ENCODE measurements around the gene SNX19. TPM values are rescaled to one million over a fixed set of nuclear protein-coding genes. Genes with fewer than 3 reads are reported as not detected.
A peak's percentile ranks its signal among the peaks of the same experiment; 100 is the strongest.

The SNX19 gene
- total RNA-seq, 2 donors from 2014 or later = 102 to 126 TPM

DNA sequence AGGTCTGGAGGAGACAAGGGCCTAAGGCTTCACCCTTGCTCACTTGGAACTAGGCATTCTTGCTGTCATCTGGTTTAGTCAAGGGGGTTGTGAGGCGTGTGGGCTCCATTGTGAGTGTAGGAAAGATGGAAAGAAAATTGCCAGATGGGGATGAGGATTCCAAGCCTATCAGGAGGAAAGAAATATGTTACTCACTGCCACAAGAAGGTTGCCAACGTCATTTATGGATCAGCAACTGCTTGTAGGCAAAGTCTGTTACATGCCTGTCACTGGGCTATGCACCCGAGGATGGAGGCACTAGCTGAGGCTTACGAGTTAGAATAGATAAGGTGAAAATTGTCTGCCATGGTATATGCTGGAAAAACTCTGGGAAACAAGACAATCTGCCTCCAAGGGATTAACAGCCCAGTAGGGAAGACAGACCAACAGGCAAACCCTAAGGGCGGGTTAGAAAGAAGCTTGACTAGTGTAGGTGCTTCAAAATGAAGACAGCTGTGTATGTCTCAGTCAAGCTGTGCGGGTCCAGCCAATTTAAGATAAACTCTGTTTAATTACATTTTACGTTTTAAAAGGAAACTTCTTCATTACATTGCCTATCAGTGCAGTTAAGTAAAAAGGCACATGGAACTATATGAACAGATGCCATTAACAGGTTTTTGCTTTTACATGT, 47.4 kb downstream of the SNX19 start:
- DNase-seq (ENCODE audit: low spot score) = no peak
- Histone ChIP-seq H3K27me3 (replicated peaks; ENCODE audit: insufficient read depth) (no peaks in the 10 kb centered on the region), H3K4me3 (no peak overlapping the region), H3K36me3 (no peaks in the 10 kb centered on the region), H3K9me3 (no peaks in the 10 kb centered on the region), H3K27ac (no peak overlapping the region), H3K4me1 (ENCODE audit: control insufficient read depth in 1 of 2, low read depth in 2 of 2) (peaks cover 35 to 68% of the 10 kb centered on the region in 2 donors)
- TF ChIP-seq, protein P1, sequence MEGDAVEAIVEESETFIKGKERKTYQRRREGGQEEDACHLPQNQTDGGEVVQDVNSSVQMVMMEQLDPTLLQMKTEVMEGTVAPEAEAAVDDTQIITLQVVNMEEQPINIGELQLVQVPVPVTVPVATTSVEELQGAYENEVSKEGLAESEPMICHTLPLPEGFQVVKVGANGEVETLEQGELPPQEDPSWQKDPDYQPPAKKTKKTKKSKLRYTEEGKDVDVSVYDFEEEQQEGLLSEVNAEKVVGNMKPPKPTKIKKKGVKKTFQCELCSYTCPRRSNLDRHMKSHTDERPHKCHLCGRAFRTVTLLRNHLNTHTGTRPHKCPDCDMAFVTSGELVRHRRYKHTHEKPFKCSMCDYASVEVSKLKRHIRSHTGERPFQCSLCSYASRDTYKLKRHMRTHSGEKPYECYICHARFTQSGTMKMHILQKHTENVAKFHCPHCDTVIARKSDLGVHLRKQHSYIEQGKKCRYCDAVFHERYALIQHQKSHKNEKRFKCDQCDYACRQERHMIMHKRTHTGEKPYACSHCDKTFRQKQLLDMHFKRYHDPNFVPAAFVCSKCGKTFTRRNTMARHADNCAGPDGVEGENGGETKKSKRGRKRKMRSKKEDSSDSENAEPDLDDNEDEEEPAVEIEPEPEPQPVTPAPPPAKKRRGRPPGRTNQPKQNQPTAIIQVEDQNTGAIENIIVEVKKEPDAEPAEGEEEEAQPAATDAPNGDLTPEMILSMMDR (IDR thresholded peaks at IDR 0.05) = no peak
- ATAC-seq (ENCODE audit: insufficient number of reproducible peaks, low FRiP score, low read depth) = no peak

DNA sequence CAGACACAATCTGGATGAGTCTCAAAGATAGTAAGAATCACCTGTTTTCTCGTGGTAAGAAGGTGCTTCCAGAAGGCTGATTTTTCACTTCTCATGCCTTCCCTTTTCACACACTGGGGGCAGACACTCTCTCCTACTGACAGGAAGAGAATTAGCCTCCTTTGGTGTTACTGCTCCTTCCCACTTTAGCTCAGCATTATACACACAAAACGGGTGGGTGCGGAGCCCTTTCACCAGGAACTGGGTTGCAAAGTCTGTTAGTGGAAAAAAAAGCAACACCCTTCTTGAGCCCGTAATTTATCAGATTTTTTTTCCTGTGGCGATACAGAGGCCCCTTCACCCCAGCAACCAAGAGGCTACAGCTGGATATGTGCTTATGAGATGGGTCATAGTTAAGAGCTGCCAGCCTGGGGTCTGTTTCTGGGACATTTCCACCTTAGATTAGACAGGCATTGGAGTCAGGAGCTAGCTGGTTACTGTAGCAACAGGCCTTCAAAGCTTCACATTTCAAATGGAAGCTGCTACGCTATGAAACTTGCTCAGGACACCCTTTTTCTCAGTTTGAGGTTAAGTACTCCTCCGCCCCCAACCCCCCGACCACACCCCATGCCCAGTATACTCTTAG, 48.1 kb downstream of the SNX19 start:
- no peaks in the 10 kb centered on the region for H3K36me3 ChIP-seq
- no peaks in the 10 kb centered on the region for H3K9me3 ChIP-seq
- TF ChIP-seq, protein P1 (IDR thresholded peaks at IDR 0.05) = no peak
- no peak for ATAC-seq (ENCODE audit: insufficient number of reproducible peaks, low FRiP score, low read depth)
- H3K27ac ChIP-seq = no peak overlapping the region
- H3K4me1 ChIP-seq (ENCODE audit: control insufficient read depth in 1 of 2, low read depth in 2 of 2) = peaks cover 34 to 64% of the 10 kb centered on the region in 2 donors
- no peak overlapping the region for H3K4me3 ChIP-seq
- DNase-seq (ENCODE audit: low spot score) = no peak
- H3K27me3 ChIP-seq (replicated peaks; ENCODE audit: insufficient read depth) = no peaks in the 10 kb centered on the region

DNA sequence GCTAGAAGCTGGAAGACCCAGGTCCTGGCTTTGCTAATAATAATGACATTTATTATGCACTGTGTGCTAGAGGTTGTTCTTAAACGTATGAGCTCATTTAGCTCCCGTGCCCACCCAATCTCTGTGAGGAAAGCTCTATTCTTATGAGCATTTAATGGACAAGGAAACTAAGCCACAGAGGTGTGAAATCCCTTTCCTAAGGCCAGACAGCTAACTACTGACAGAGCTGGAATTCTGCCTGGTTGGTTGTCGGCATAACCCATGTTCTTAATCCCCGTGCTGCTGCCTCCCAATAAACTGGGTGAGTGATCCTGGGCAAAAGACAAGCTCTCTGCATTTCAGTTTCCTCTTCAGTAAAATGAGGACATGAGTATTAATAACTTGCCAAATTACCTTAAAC, 49.4 kb downstream of the SNX19 start:
- Histone ChIP-seq H3K9me3 (no peaks in the 10 kb centered on the region), H3K4me3 (no peak overlapping the region), H3K27ac (peak overlapping the region; percentile 75 to 79), H3K36me3 (no peaks in the 10 kb centered on the region), H3K4me1 (ENCODE audit: control insufficient read depth in 1 of 2, low read depth in 2 of 2) (peaks cover 25 to 64% of the 10 kb centered on the region in 2 donors), H3K27me3 (replicated peaks; ENCODE audit: insufficient read depth) (no peaks in the 10 kb centered on the region)
- TF ChIP-seq, protein P1 (IDR thresholded peaks at IDR 0.05) = no peak
- ATAC-seq (ENCODE audit: insufficient number of reproducible peaks, low FRiP score, low read depth) = no peak
- DNase-seq (ENCODE audit: low spot score) = no peak

DNA sequence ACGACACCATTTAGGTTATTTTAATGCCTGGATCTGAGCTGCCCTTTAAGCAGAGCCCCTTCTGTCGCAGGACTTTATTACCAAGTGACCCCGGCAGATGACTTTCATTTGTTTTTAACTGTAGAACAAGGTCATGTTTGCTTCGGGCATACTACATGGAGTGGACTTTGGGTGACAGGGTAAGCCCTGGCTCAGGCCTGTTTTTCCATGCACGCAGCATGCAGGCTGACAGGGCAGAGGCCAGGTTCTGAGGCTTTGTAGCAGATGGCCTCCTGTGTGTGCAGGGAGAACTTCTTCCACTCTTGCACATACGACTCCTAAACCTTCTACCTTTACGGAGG, 50.5 kb downstream of the SNX19 start:
- Histone ChIP-seq H3K36me3 (no peaks in the 10 kb centered on the region), H3K27ac (peak overlapping the region; percentile 75 to 79), H3K27me3 (replicated peaks; ENCODE audit: insufficient read depth) (no peaks in the 10 kb centered on the region), H3K4me3 (no peak overlapping the region), H3K9me3 (no peaks in the 10 kb centered on the region), H3K4me1 (ENCODE audit: control insufficient read depth in 1 of 2, low read depth in 2 of 2) (peaks cover 18 to 56% of the 10 kb centered on the region in 2 donors)
- no peak for DNase-seq (ENCODE audit: low spot score)
- peak; percentile 4 for ATAC-seq (ENCODE audit: insufficient number of reproducible peaks, low FRiP score, low read depth)
- TF ChIP-seq, protein P1 (IDR thresholded peaks at IDR 0.05) = no peak

DNA sequence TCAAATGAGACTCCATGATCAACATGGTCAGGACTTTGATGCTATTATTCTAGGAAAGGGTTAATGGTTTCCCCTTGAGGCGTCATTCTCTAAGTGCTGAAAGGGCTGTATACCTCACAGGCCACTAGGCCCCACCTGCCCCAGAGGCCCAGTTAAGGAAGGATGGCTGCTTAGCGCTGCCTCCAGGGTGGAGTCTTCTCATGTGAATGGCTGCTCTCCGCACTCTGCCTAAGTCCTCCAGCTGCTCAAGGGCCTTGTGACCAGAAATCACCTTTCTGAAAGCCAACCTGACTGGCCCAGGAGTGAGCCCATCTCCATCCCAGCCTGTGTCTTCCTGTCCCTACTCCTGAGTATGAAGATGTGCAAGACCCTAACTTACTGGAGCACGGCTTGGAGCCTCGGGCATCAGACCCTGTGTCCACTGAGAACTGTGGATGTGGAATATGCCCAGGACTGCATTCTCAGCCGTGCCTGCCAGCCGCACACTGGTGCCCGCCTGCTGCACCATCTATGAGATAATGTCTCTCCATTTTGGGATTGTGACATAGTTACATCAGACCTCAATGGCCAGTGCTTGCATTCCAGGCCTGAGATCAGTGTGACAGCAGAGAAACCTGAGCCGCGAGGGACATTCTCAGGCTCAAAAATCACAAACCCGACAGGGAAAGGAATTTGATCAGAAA, 51.0 kb downstream of the SNX19 start:
- DNase-seq (ENCODE audit: low spot score) (no peak), ATAC-seq (ENCODE audit: insufficient number of reproducible peaks, low FRiP score, low read depth) (peak; percentile 77)
- Histone ChIP-seq H3K9me3 (no peaks in the 10 kb centered on the region), H3K36me3 (no peaks in the 10 kb centered on the region), H3K4me1 (ENCODE audit: control insufficient read depth in 1 of 2, low read depth in 2 of 2) (peaks cover 18 to 52% of the 10 kb centered on the region in 2 donors), H3K27ac (peak overlapping the region; percentile 75 to 79), H3K4me3 (no peak overlapping the region), H3K27me3 (replicated peaks; ENCODE audit: insufficient read depth) (no peaks in the 10 kb centered on the region)
- TF ChIP-seq, protein P1 (IDR thresholded peaks at IDR 0.05) = no peak

All from thoracic aorta (tissue), 2 donors.